ENCODE measurements around the gene TAGAP.
A peak's percentile ranks its signal among the peaks of the same experiment; 100 is the strongest.

TAGAP gene

GRCh38 chr6:159044899-159045727 lies at the start of gene TAGAP:
Gene TAGAP, minus strand, starts transcription at chr6:159044991. Its CDS starts 845 bp downstream, at chr6:159044146.
- DNase-seq (ENCODE audit: low read depth), result peak; percentile 51

- no peak for DNase-seq (ENCODE audit: low read depth)
Observed at GRCh38 chr6:159093609-159094443, 49.0 kb upstream of the TAGAP start.

GRCh38 chr6:159092631-159093030 lies 47.8 kb upstream of the TAGAP start:
- no peak for DNase-seq (ENCODE audit: low read depth)

- no peak for DNase-seq (ENCODE audit: low read depth)
Observed at GRCh38 chr6:159090530-159091480, 46.0 kb upstream of the TAGAP start.

- no peak for DNase-seq (ENCODE audit: low read depth)
Observed at GRCh38 chr6:159089909-159090308, 45.1 kb upstream of the TAGAP start.

GRCh38 chr6:159089443-159089842 lies 44.7 kb upstream of the TAGAP start:
- no peak for DNase-seq (ENCODE audit: low read depth)

GRCh38 chr6:159086033-159086618 lies 41.3 kb upstream of the TAGAP start:
- no peak for DNase-seq (ENCODE audit: low read depth)

GRCh38 chr6:159085396-159085895 lies 40.7 kb upstream of the TAGAP start:
- no peak for DNase-seq (ENCODE audit: low read depth)

GRCh38 chr6:159084493-159085091 lies 39.8 kb upstream of the TAGAP start:
- DNase-seq (ENCODE audit: low read depth), result no peak

- no peak for DNase-seq (ENCODE audit: low read depth)
Observed at GRCh38 chr6:159083146-159083545, 38.4 kb upstream of the TAGAP start.

GRCh38 chr6:159082039-159082815 lies 37.4 kb upstream of the TAGAP start:
- no peak for DNase-seq (ENCODE audit: low read depth)

- no peak for DNase-seq (ENCODE audit: low read depth)
Observed at GRCh38 chr6:159080217-159080976, 35.6 kb upstream of the TAGAP start.

- no peak for DNase-seq (ENCODE audit: low read depth)
Observed at GRCh38 chr6:159079367-159079766, 34.6 kb upstream of the TAGAP start.

GRCh38 chr6:159077123-159077522 lies 32.3 kb upstream of the TAGAP start:
- no peak for DNase-seq (ENCODE audit: low read depth)

GRCh38 chr6:159075506-159076228 lies 30.9 kb upstream of the TAGAP start:
- no peak for DNase-seq (ENCODE audit: low read depth)

GRCh38 chr6:159074876-159075275 lies 30.1 kb upstream of the TAGAP start:
- no peak for DNase-seq (ENCODE audit: low read depth)

GRCh38 chr6:159074120-159074684 lies 29.4 kb upstream of the TAGAP start:
- no peak for DNase-seq (ENCODE audit: low read depth)
